Endothelial cell of umbilical vein (primary cell): ENCODE measurements around the gene SH3TC1.

Experiments
- CTCF ChIP-seq, 2 donors: IDR thresholded peaks; 1 replicate in 1 of 2; 2 replicates in 1 of 2; pipeline ENCODE4 v1.5.1; 2011; ENCODE audit warnings: low read length in 2 of 2, mild to moderate bottlenecking in 2 of 2, moderate library complexity in 2 of 2, control low read depth in 1 of 2, inconsistent platforms in 1 of 2, low read depth in 1 of 2; ENCODE audit not compliant: insufficient read depth in 1 of 2; ENCODE audit errors: extremely low read depth in 1 of 2
- POLR2A ChIP-seq: IDR thresholded peaks from 2 replicates; pipeline ENCODE4 v1.6.1; 2012; ENCODE audit warnings: low read depth, mild to moderate bottlenecking, control low read depth, low read length

DNA sequence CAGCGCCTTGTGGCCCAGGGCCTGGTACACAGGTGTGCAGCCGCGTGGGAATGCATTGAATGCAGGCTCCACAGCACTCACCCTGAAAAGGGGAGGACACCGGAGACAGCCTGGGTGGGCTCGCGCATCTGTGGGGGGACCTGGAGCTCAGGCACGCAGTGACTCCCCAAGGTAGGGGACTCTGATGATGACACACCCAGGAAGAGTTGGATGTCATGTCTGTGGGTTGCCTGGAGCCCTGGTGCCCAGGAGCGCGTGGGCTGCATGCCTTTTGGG is 37.8 kb downstream of the SH3TC1 start:
- TF ChIP-seq CTCF (IDR thresholded peaks at IDR 0.05; ENCODE audit: extremely low read depth in 1 of 2, insufficient read depth in 1 of 2, low read depth in 1 of 2, low read length in 2 of 2): no peak
- no peak for TF ChIP-seq POLR2A
